ENCODE data around the gene CUZD1.

CUZD1 gene

GRCh38 chr10:122821808-122822207 lies 23.8 kb downstream of the CUZD1 start:
- Histone ChIP-seq H3K4me3 (ENCODE audit: low read length in 2 of 2) (no peak overlapping the region), H3K36me3 (ENCODE audit: control insufficient read depth in 2 of 2, insufficient read depth in 2 of 2, low read length in 2 of 2) (no peaks in the 10 kb centered on the region), H3K9me3 (ENCODE audit: control insufficient read depth in 2 of 2, low read length in 2 of 2) (no peaks in the 10 kb centered on the region), H3K27ac (ENCODE audit: low read depth in 2 of 2, low read length in 2 of 2) (no peak overlapping the region), H3K9ac (ENCODE audit: low read depth in 1 of 2, low read length in 2 of 2) (no peak overlapping the region), H3K4me1 (ENCODE audit: control insufficient read depth in 2 of 2, insufficient read depth in 2 of 2, low read length in 2 of 2) (no peaks in the 10 kb centered on the region), H3K27me3 (ENCODE audit: control insufficient read depth in 2 of 2, insufficient read depth in 2 of 2, low read length in 2 of 2) (peaks cover 0 to 5% of the 10 kb centered on the region in 2 donors)

- Histone ChIP-seq H3K9me3 (ENCODE audit: control insufficient read depth in 2 of 2, low read length in 2 of 2) (no peaks in the 10 kb centered on the region), H3K9ac (ENCODE audit: low read depth in 1 of 2, low read length in 2 of 2) (no peak overlapping the region), H3K36me3 (ENCODE audit: control insufficient read depth in 2 of 2, insufficient read depth in 2 of 2, low read length in 2 of 2) (no peaks in the 10 kb centered on the region), H3K4me1 (ENCODE audit: control insufficient read depth in 2 of 2, insufficient read depth in 2 of 2, low read length in 2 of 2) (no peaks in the 10 kb centered on the region), H3K27ac (ENCODE audit: low read depth in 2 of 2, low read length in 2 of 2) (no peak overlapping the region), H3K27me3 (ENCODE audit: control insufficient read depth in 2 of 2, insufficient read depth in 2 of 2, low read length in 2 of 2) (peaks cover 0 to 8% of the 10 kb centered on the region in 2 donors), H3K4me3 (ENCODE audit: low read length in 2 of 2) (no peak overlapping the region)
These were observed 30.2 kb downstream of the CUZD1 start for GRCh38 chr10:122815458-122815857.

GRCh38 chr10:122814493-122814892 lies 31.2 kb downstream of the CUZD1 start:
- peaks cover 0 to 8% of the 10 kb centered on the region in 2 donors for H3K27me3 ChIP-seq (ENCODE audit: control insufficient read depth in 2 of 2, insufficient read depth in 2 of 2, low read length in 2 of 2)

GRCh38 chr10:122812751-122813150 lies 32.9 kb downstream of the CUZD1 start:
- no peaks in the 10 kb centered on the region for H3K36me3 ChIP-seq (ENCODE audit: control insufficient read depth in 2 of 2, insufficient read depth in 2 of 2, low read length in 2 of 2)
- H3K4me3 ChIP-seq (ENCODE audit: low read length in 2 of 2), result no peak overlapping the region
- H3K27ac ChIP-seq (ENCODE audit: low read depth in 2 of 2, low read length in 2 of 2), result no peak overlapping the region
- peaks cover 0 to 3% of the 10 kb centered on the region in 2 donors for H3K27me3 ChIP-seq (ENCODE audit: control insufficient read depth in 2 of 2, insufficient read depth in 2 of 2, low read length in 2 of 2)
- H3K9me3 ChIP-seq (ENCODE audit: control insufficient read depth in 2 of 2, low read length in 2 of 2), result no peaks in the 10 kb centered on the region
- no peaks in the 10 kb centered on the region for H3K4me1 ChIP-seq (ENCODE audit: control insufficient read depth in 2 of 2, insufficient read depth in 2 of 2, low read length in 2 of 2)
- H3K9ac ChIP-seq (ENCODE audit: low read depth in 1 of 2, low read length in 2 of 2), result no peak overlapping the region

More at GRCh38 chr10:122814493-122814892, 31.2 kb downstream of the CUZD1 start:
- Histone ChIP-seq H3K9ac (ENCODE audit: low read depth in 1 of 2, low read length in 2 of 2) (no peak overlapping the region), H3K36me3 (ENCODE audit: control insufficient read depth in 2 of 2, insufficient read depth in 2 of 2, low read length in 2 of 2) (no peaks in the 10 kb centered on the region), H3K9me3 (ENCODE audit: control insufficient read depth in 2 of 2, low read length in 2 of 2) (no peaks in the 10 kb centered on the region), H3K27ac (ENCODE audit: low read depth in 2 of 2, low read length in 2 of 2) (no peak overlapping the region), H3K4me3 (ENCODE audit: low read length in 2 of 2) (no peak overlapping the region), H3K4me1 (ENCODE audit: control insufficient read depth in 2 of 2, insufficient read depth in 2 of 2, low read length in 2 of 2) (no peaks in the 10 kb centered on the region)

- no peak overlapping the region for H3K4me3 ChIP-seq (ENCODE audit: low read length in 2 of 2)
- no peaks in the 10 kb centered on the region for H3K36me3 ChIP-seq (ENCODE audit: control insufficient read depth in 2 of 2, insufficient read depth in 2 of 2, low read length in 2 of 2)
- H3K9ac ChIP-seq (ENCODE audit: low read depth in 1 of 2, low read length in 2 of 2), result no peak overlapping the region
- no peaks in the 10 kb centered on the region for H3K27me3 ChIP-seq (ENCODE audit: control insufficient read depth in 2 of 2, insufficient read depth in 2 of 2, low read length in 2 of 2)
- no peaks in the 10 kb centered on the region for H3K9me3 ChIP-seq (ENCODE audit: control insufficient read depth in 2 of 2, low read length in 2 of 2)
- H3K4me1 ChIP-seq (ENCODE audit: control insufficient read depth in 2 of 2, insufficient read depth in 2 of 2, low read length in 2 of 2), result no peaks in the 10 kb centered on the region
- H3K27ac ChIP-seq (ENCODE audit: low read depth in 2 of 2, low read length in 2 of 2), result no peak overlapping the region
These were observed 43.4 kb downstream of the CUZD1 start for GRCh38 chr10:122802282-122802681.

GRCh38 chr10:122798704-122799231 lies 46.9 kb downstream of the CUZD1 start:
- H3K9ac ChIP-seq (ENCODE audit: low read depth in 1 of 2, low read length in 2 of 2), result no peak overlapping the region
- H3K4me1 ChIP-seq (ENCODE audit: control insufficient read depth in 2 of 2, insufficient read depth in 2 of 2, low read length in 2 of 2), result no peaks in the 10 kb centered on the region
- no peak overlapping the region for H3K27ac ChIP-seq (ENCODE audit: low read depth in 2 of 2, low read length in 2 of 2)
- no peaks in the 10 kb centered on the region for H3K36me3 ChIP-seq (ENCODE audit: control insufficient read depth in 2 of 2, insufficient read depth in 2 of 2, low read length in 2 of 2)
- no peaks in the 10 kb centered on the region for H3K9me3 ChIP-seq (ENCODE audit: control insufficient read depth in 2 of 2, low read length in 2 of 2)
- H3K4me3 ChIP-seq (ENCODE audit: low read length in 2 of 2), result no peak overlapping the region
- H3K27me3 ChIP-seq (ENCODE audit: control insufficient read depth in 2 of 2, insufficient read depth in 2 of 2, low read length in 2 of 2), result no peaks in the 10 kb centered on the region

GRCh38 chr10:122796796-122797195 lies 48.9 kb downstream of the CUZD1 start:
- Histone ChIP-seq H3K4me1 (ENCODE audit: control insufficient read depth in 2 of 2, insufficient read depth in 2 of 2, low read length in 2 of 2) (no peaks in the 10 kb centered on the region), H3K27me3 (ENCODE audit: control insufficient read depth in 2 of 2, insufficient read depth in 2 of 2, low read length in 2 of 2) (no peaks in the 10 kb centered on the region), H3K36me3 (ENCODE audit: control insufficient read depth in 2 of 2, insufficient read depth in 2 of 2, low read length in 2 of 2) (no peaks in the 10 kb centered on the region), H3K9me3 (ENCODE audit: control insufficient read depth in 2 of 2, low read length in 2 of 2) (no peaks in the 10 kb centered on the region), H3K9ac (ENCODE audit: low read depth in 1 of 2, low read length in 2 of 2) (no peak overlapping the region), H3K4me3 (ENCODE audit: low read length in 2 of 2) (no peak overlapping the region), H3K27ac (ENCODE audit: low read depth in 2 of 2, low read length in 2 of 2) (no peak overlapping the region)

- Histone ChIP-seq H3K4me1 (ENCODE audit: control insufficient read depth in 2 of 2, insufficient read depth in 2 of 2, low read length in 2 of 2) (no peaks in the 10 kb centered on the region), H3K27ac (ENCODE audit: low read depth in 2 of 2, low read length in 2 of 2) (no peak overlapping the region), H3K27me3 (ENCODE audit: control insufficient read depth in 2 of 2, insufficient read depth in 2 of 2, low read length in 2 of 2) (no peaks in the 10 kb centered on the region), H3K4me3 (ENCODE audit: low read length in 2 of 2) (no peak overlapping the region), H3K9me3 (ENCODE audit: control insufficient read depth in 2 of 2, low read length in 2 of 2) (no peaks in the 10 kb centered on the region), H3K36me3 (ENCODE audit: control insufficient read depth in 2 of 2, insufficient read depth in 2 of 2, low read length in 2 of 2) (no peaks in the 10 kb centered on the region), H3K9ac (ENCODE audit: low read depth in 1 of 2, low read length in 2 of 2) (no peak overlapping the region)
These were observed 49.7 kb downstream of the CUZD1 start for GRCh38 chr10:122795924-122796323.

GRCh38 chr10:122786269-122786668 lies 59.4 kb downstream of the CUZD1 start:
- Histone ChIP-seq H3K9me3 (ENCODE audit: control insufficient read depth in 2 of 2, low read length in 2 of 2) (no peaks in the 10 kb centered on the region), H3K27ac (ENCODE audit: low read depth in 2 of 2, low read length in 2 of 2) (no peak overlapping the region), H3K4me1 (ENCODE audit: control insufficient read depth in 2 of 2, insufficient read depth in 2 of 2, low read length in 2 of 2) (no peaks in the 10 kb centered on the region), H3K9ac (ENCODE audit: low read depth in 1 of 2, low read length in 2 of 2) (no peak overlapping the region), H3K36me3 (ENCODE audit: control insufficient read depth in 2 of 2, insufficient read depth in 2 of 2, low read length in 2 of 2) (no peaks in the 10 kb centered on the region), H3K27me3 (ENCODE audit: control insufficient read depth in 2 of 2, insufficient read depth in 2 of 2, low read length in 2 of 2) (no peaks in the 10 kb centered on the region), H3K4me3 (ENCODE audit: low read length in 2 of 2) (no peak overlapping the region)

GRCh38 chr10:122782911-122783310 lies 62.7 kb downstream of the CUZD1 start:
- Histone ChIP-seq H3K36me3 (ENCODE audit: control insufficient read depth in 2 of 2, insufficient read depth in 2 of 2, low read length in 2 of 2) (no peaks in the 10 kb centered on the region), H3K4me1 (ENCODE audit: control insufficient read depth in 2 of 2, insufficient read depth in 2 of 2, low read length in 2 of 2) (no peaks in the 10 kb centered on the region), H3K9ac (ENCODE audit: low read depth in 1 of 2, low read length in 2 of 2) (no peak overlapping the region), H3K9me3 (ENCODE audit: control insufficient read depth in 2 of 2, low read length in 2 of 2) (no peaks in the 10 kb centered on the region), H3K27me3 (ENCODE audit: control insufficient read depth in 2 of 2, insufficient read depth in 2 of 2, low read length in 2 of 2) (no peaks in the 10 kb centered on the region), H3K27ac (ENCODE audit: low read depth in 2 of 2, low read length in 2 of 2) (no peak overlapping the region), H3K4me3 (ENCODE audit: low read length in 2 of 2) (no peak overlapping the region)

Measured in mucosa of rectum (tissue), 2 donors.